AG04450 (cell line): ENCODE data around the gene GPBP1. TPM values are rescaled to one million over a fixed set of nuclear protein-coding genes. Genes with fewer than 3 reads are reported as not detected.

Source experiments
- CTCF ChIA-PET: fragments of 300-600, 350-600 bp; formaldehyde crosslinking; extraction: SDS; loops from one replicate; lab custom pipeline; 2022; ENCODE audit warnings: antibody characterized with exemption, inconsistent platforms; lab: Charles Lee
- POLR2A ChIA-PET: fragments of 350-600 bp; formaldehyde crosslinking; extraction: SDS; loops from one replicate; lab custom pipeline; 2021; ENCODE audit warnings: antibody characterized with exemption, inconsistent platforms; lab: Yijun Ruan, JAX
- DNase-seq: peaks from one replicate; pipeline ENCODE4 v3.0.0-alpha.2; 2011; ENCODE audit warnings: low read depth, low spot score
- H3K27ac ChIP-seq: one replicate; pipeline ENCODE4 v1.5.1; 2012; ENCODE audit warnings: low read depth, low read length, control low read depth
- H3K27me3 ChIP-seq: one replicate; pipeline ENCODE4 v1.6.0; 2012; ENCODE audit warnings: low read length; ENCODE audit not compliant: control insufficient read depth, insufficient read depth
- H3K4me3 ChIP-seq: 2 replicates; pipeline ENCODE4 v1.5.1; 2011; ENCODE audit warnings: mild to moderate bottlenecking, low read depth, low read length, control low read depth
- H3K9me3 ChIP-seq: 2 replicates; pipeline ENCODE4 v1.5.1; 2012; ENCODE audit warnings: low read length; ENCODE audit not compliant: control insufficient read depth, insufficient read depth
- polyA plus RNA-seq: library from polyadenylated mRNA; depleted of rRNA; stranded (reverse); fragments of >200 nt; gene quantifications from 2 replicates; pipeline ENCODE4 v1.2.3, GENCODE V29; 2011
- TF ChIP-seq, protein P1 (sequence below): IDR thresholded peaks from 2 replicates; pipeline ENCODE4 v1.5.1; 2011; ENCODE audit warnings: low read depth, low read length, control low read depth, inconsistent platforms

GPBP1 gene
- polyA plus RNA-seq, 1 experiment: 67.7 TPM

GRCh38 chr5:57302164-57302563, 128.3 kb downstream of the GPBP1 start:
- CTCF ChIA-PET: interaction anchor here (0.8 to 2.4 kb wide), 5 partner anchors 82 to 1159 kb away, joined by 3 to 9 read pairs (median 5); no protein-coding TSS in a partner anchor

GRCh38 chr5:57302643-57303042, 128.8 kb downstream of the GPBP1 start:
- H3K27ac ChIP-seq: no peak overlapping the region
- POLR2A ChIA-PET: interaction anchor here (1.0 kb wide), 1 partner anchor 139 kb away, joined by 3 read pairs; no protein-coding TSS in a partner anchor

More at GRCh38 chr5:57302164-57302563, 128.3 kb downstream of the GPBP1 start:
- Histone ChIP-seq H3K4me3 (no peak overlapping the region), H3K27me3 (no peaks in the 10 kb centered on the region), H3K9me3 (peaks cover 2% of the 10 kb centered on the region; the same call in 1 of the 2 replicates), H3K27ac (no peak overlapping the region)
- POLR2A ChIA-PET: interaction anchor here (1.0 kb wide), 1 partner anchor 140 kb away, joined by 3 read pairs; no protein-coding TSS in a partner anchor
- TF ChIP-seq, protein P1, sequence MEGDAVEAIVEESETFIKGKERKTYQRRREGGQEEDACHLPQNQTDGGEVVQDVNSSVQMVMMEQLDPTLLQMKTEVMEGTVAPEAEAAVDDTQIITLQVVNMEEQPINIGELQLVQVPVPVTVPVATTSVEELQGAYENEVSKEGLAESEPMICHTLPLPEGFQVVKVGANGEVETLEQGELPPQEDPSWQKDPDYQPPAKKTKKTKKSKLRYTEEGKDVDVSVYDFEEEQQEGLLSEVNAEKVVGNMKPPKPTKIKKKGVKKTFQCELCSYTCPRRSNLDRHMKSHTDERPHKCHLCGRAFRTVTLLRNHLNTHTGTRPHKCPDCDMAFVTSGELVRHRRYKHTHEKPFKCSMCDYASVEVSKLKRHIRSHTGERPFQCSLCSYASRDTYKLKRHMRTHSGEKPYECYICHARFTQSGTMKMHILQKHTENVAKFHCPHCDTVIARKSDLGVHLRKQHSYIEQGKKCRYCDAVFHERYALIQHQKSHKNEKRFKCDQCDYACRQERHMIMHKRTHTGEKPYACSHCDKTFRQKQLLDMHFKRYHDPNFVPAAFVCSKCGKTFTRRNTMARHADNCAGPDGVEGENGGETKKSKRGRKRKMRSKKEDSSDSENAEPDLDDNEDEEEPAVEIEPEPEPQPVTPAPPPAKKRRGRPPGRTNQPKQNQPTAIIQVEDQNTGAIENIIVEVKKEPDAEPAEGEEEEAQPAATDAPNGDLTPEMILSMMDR: no peak
- no peak for DNase-seq

DNA sequence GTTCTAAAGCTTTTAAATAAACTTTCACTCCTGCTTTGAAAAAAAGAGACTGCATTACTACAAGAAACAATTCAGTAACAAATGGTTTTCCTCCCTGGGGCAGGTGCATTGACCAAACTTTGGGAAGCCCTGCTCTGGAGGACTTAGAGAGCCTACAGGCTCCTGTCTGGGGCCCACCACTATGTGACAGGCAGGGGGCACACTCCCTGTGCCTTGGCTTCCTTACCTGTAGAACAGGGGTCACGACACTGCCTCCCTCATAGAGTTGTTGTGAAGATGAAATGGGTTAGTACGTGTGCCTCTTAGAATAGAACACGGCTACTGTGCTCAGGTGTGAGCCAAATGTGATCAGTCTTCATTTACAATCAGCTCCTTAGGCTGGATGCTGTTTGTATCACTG, 130.1 kb downstream of the GPBP1 start:
- no peak overlapping the region for H3K27ac ChIP-seq
- peaks cover 3% of the 10 kb centered on the region; the same call in 1 of the 2 replicates for H3K9me3 ChIP-seq
- no peak for DNase-seq
- TF ChIP-seq, protein P1: peak; percentile 23; the same call in 1 of the 2 replicates
- POLR2A ChIA-PET: no interaction called here
- H3K27me3 ChIP-seq: no peaks in the 10 kb centered on the region
- no peak overlapping the region for H3K4me3 ChIP-seq
- CTCF ChIA-PET: interaction anchor here (1.2 to 1.9 kb wide), 3 partner anchors 80 to 475 kb away, joined by 3 to 5 read pairs (median 4); no protein-coding TSS in a partner anchor

More at GRCh38 chr5:57302643-57303042, 128.8 kb downstream of the GPBP1 start:
- peaks cover 2% of the 10 kb centered on the region; the same call in 1 of the 2 replicates for H3K9me3 ChIP-seq
- TF ChIP-seq, protein P1: no peak
- DNase-seq: no peak
- H3K4me3 ChIP-seq: no peak overlapping the region
- CTCF ChIA-PET: interaction anchor here (0.6 to 2.4 kb wide), 7 partner anchors 81 to 1158 kb away, joined by 3 to 9 read pairs (median 4); partner anchors contain the start of gene GPBP1
- no peaks in the 10 kb centered on the region for H3K27me3 ChIP-seq

DNA sequence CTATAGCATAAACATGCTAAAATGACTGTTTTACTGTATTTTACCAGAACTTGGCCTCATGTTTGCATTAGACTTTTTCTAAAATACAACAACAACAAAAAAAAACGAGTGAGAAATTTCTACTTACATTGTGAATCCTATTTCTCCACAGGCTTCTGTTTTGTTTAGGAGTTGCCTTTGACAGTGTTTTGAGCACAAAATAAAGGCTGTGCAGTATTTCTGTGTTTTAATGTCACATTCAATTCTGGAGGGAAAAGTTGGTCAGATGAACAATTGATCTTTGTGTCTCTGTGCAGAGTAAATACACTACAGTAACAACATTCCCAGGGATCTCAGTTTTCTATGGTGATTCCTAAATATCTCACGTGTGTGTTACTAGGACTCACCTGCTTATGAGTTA, 131.1 kb downstream of the GPBP1 start:
- POLR2A ChIA-PET: no interaction called here
- no peak for DNase-seq
- peaks cover 6% of the 10 kb centered on the region; the same call in 1 of the 2 replicates for H3K9me3 ChIP-seq
- H3K4me3 ChIP-seq: no peak overlapping the region
- CTCF ChIA-PET: interaction anchor here (1.8 kb wide), 1 partner anchor 195 kb away, joined by 5 read pairs; no protein-coding TSS in a partner anchor
- no peak overlapping the region for H3K27ac ChIP-seq
- no peaks in the 10 kb centered on the region for H3K27me3 ChIP-seq
- TF ChIP-seq, protein P1: no peak

DNA sequence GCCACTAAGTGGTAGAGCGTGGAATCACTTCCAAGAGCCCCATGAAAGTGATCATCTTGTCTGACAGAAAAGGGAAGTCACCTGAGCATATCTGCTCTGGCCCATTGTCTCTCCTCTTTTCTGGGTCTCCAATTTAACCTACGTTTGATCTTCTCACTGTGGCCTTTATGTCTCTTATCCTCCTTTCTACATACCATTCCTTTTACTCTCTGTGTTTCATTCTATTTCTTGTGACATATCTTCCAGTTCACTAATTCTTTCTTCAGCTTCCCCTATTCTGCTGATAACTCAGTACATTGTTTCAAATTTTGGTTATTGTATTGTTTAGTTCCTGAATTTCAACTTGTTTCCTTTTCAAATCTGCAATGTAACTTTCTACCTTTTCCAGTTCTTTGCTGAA, 132.5 kb downstream of the GPBP1 start:
- TF ChIP-seq, protein P1: no peak
- Histone ChIP-seq H3K27me3 (no peaks in the 10 kb centered on the region), H3K27ac (no peak overlapping the region), H3K4me3 (no peak overlapping the region), H3K9me3 (peaks cover 15% of the 10 kb centered on the region; the same call in 1 of the 2 replicates)
- ChIA-PET CTCF (interaction anchor here (1.8 kb wide), 1 partner anchor 193 kb away, joined by 5 read pairs; no protein-coding TSS in a partner anchor), POLR2A (no interaction called here)
- no peak for DNase-seq
